SK-MEL-5 (cell line): Measurements from ENCODE around the gene PPP2CA. TPM values are rescaled to one million over a fixed set of nuclear protein-coding genes. Genes with fewer than 3 reads are reported as not detected.

Experiments used
- small RNA-seq, 2 experiments: library from RNA; depleted of rRNA; stranded (forward); fragments of <200 nt; gene quantifications; one replicate each; pipeline ENCODE3, GENCODE V24; 2014
- total RNA-seq: library from RNA; depleted of rRNA; stranded (reverse); fragments of >200 nt; shearing (Covaris generic); gene quantifications from 2 replicates; pipeline ENCODE4 v1.2.3, GENCODE V29; 2014; rRNA removed

Gene PPP2CA
- total RNA-seq, 1 experiment from 2014 or later: 123 TPM

Small RNAs within 50 kb of the gene (small RNA-seq; reads per million reads assigned to genes)
- gene MIR3661: 0 reads per million in 2 experiments

Other genes with a start within 250 kb of the PPP2CA start
- 566 and 620 TPM in 2 replicates for gene VDAC1, start 221.1 kb downstream of the PPP2CA start, total RNA-seq
- gene TCF7, start 111.4 kb downstream of the PPP2CA start, total RNA-seq: 3.1 and 4.7 TPM in 2 replicates
- gene SKP1, start 49.1 kb downstream of the PPP2CA start, total RNA-seq: 311 and 315 TPM in 2 replicates
- gene CDKL3, start 141.1 kb upstream of the PPP2CA start, total RNA-seq: 3.0 and 3.6 TPM in 2 replicates
- 42.8 and 50.2 TPM in 2 replicates for gene UBE2B, start 145.5 kb upstream of the PPP2CA start, total RNA-seq
- 39.1 and 43.6 TPM in 2 replicates for gene CDKN2AIPNL, start 185.8 kb upstream of the PPP2CA start, total RNA-seq